HepG2 (cell line): ENCODE measurements around the gene CIAO2B. TPM values are rescaled to one million over a fixed set of nuclear protein-coding genes. Genes with fewer than 3 reads are reported as not detected.

ENCODE experiments used
- BRD4 ChIP-seq: sonication (generic); formaldehyde crosslinking; IDR thresholded peaks from 2 replicates; pipeline ENCODE4 v1.4.0; 2020; ENCODE audit warnings: missing genetic modification reagents
- BRF2 ChIP-seq: sonication (generic); formaldehyde crosslinking; IDR thresholded peaks from 2 replicates; pipeline ENCODE4 v1.8.1; 2022; ENCODE audit warnings: mild to moderate bottlenecking, missing genetic modification reagents
- CTCF ChIP-seq: sonication (generic); formaldehyde crosslinking; IDR thresholded peaks from 2 replicates; pipeline ENCODE4 v1.5.0; 2020; ENCODE audit warnings: mild to moderate bottlenecking, missing genetic modification reagents, moderate library complexity
- FLYWCH1 ChIP-seq: sonication (generic); formaldehyde crosslinking; IDR thresholded peaks from 2 replicates; pipeline ENCODE4 v1.8.1; 2023; ENCODE audit warnings: mild to moderate bottlenecking, missing genetic modification reagents
- GATA4 ChIP-seq: sonication (generic); IDR thresholded peaks from 2 replicates; pipeline ENCODE4 v1.6.1; 2016; ENCODE audit warnings: antibody characterized with exemption, low read depth, borderline replicate concordance
- KAT8 ChIP-seq: IDR thresholded peaks from 2 replicates; pipeline ENCODE4 v1.6.1; 2016; ENCODE audit warnings: missing genetic modification reagents, missing compliant biosample characterization
- KDM5A ChIP-seq: fragments of 200-600 bp; sonication (generic); IDR thresholded peaks from 2 replicates; pipeline ENCODE4 v1.7.0; 2018; ENCODE audit warnings: antibody characterized with exemption, mild to moderate bottlenecking, low read length, borderline replicate concordance
- MAFF ChIP-seq: IDR thresholded peaks from 2 replicates; pipeline ENCODE4 v1.6.1; 2011; ENCODE audit warnings: low read depth, low read length, improper control_type of control experiment
- MTERF4 ChIP-seq: sonication (generic); formaldehyde crosslinking; IDR thresholded peaks from 2 replicates; pipeline ENCODE4 v1.8.0; 2023; ENCODE audit warnings: mild to moderate bottlenecking, missing genetic modification reagents
- MXI1 ChIP-seq: IDR thresholded peaks from 3 replicates; pipeline ENCODE4 v1.6.1; 2012; ENCODE audit warnings: low read depth, low read length, inconsistent platforms, borderline replicate concordance
- PHF21A ChIP-seq: sonication (generic); formaldehyde crosslinking; IDR thresholded peaks from 2 replicates; pipeline ENCODE4 v1.5.0; 2020; ENCODE audit warnings: mild to moderate bottlenecking, missing genetic modification reagents
- RFXANK ChIP-seq: IDR thresholded peaks from 2 replicates; pipeline ENCODE4 v1.6.1; 2016
- SATB2 ChIP-seq: sonication (generic); formaldehyde crosslinking; IDR thresholded peaks from 2 replicates; pipeline ENCODE4 v1.5.0; 2020; ENCODE audit warnings: missing genetic modification reagents
- SETDB1 ChIP-seq: sonication (generic); formaldehyde crosslinking; IDR thresholded peaks from 2 replicates; pipeline ENCODE4 v1.5.1; 2020; ENCODE audit warnings: missing genetic modification reagents, mild to moderate bottlenecking, borderline replicate concordance
- STAT5B ChIP-seq: sonication (generic); formaldehyde crosslinking; IDR thresholded peaks from 2 replicates; pipeline ENCODE4 v1.4.0; 2020; ENCODE audit warnings: missing genetic modification reagents
- TCF12 ChIP-seq, 2 experiments: fragments of 450-650 bp in 1 of 2; sonication (generic) in 1 of 2; formaldehyde crosslinking in 1 of 2; IDR thresholded peaks; 2 replicates each; pipeline versions ENCODE4 v1.6.1 to v1.8.0; 2017 to 2022; ENCODE audit warnings: antibody characterized with exemption in 1 of 2, mild to moderate bottlenecking in 1 of 2, missing genetic modification reagents in 1 of 2, moderate library complexity in 1 of 2
- TIGD3 ChIP-seq: sonication (generic); formaldehyde crosslinking; IDR thresholded peaks from 2 replicates; pipeline ENCODE4 v1.5.1; 2020; ENCODE audit warnings: mild to moderate bottlenecking, missing genetic modification reagents, borderline replicate concordance
- TSC22D2 ChIP-seq: sonication (generic); formaldehyde crosslinking; IDR thresholded peaks from 2 replicates; pipeline ENCODE4 v1.5.1; 2020; ENCODE audit warnings: missing genetic modification reagents, mild to moderate bottlenecking, borderline replicate concordance
- U2AF2 ChIP-seq: fragments of 200-400 bp; formaldehyde crosslinking; IDR thresholded peaks from 2 replicates; pipeline ENCODE4 v1.6.1; 2017; ENCODE audit warnings: low read depth, mild to moderate bottlenecking, low read length
- ZNF143 ChIP-seq: sonication (generic); formaldehyde crosslinking; IDR thresholded peaks from 2 replicates; pipeline ENCODE4 v1.4.0; 2020; ENCODE audit warnings: missing genetic modification reagents
- ZNF225 ChIP-seq: sonication (generic); formaldehyde crosslinking; IDR thresholded peaks from 2 replicates; pipeline ENCODE4 v1.4.0; 2020; ENCODE audit warnings: mild to moderate bottlenecking, missing genetic modification reagents
- ZNF564 ChIP-seq: sonication (generic); formaldehyde crosslinking; IDR thresholded peaks from 2 replicates; pipeline ENCODE4 v1.8.1; 2023; ENCODE audit warnings: mild to moderate bottlenecking, missing genetic modification reagents
- ZNF607 ChIP-seq: sonication (generic); formaldehyde crosslinking; IDR thresholded peaks from 2 replicates; pipeline ENCODE4 v1.5.1; 2020; ENCODE audit warnings: missing genetic modification reagents, mild to moderate bottlenecking, borderline replicate concordance
- ZNF83 ChIP-seq: sonication (generic); formaldehyde crosslinking; IDR thresholded peaks from 2 replicates; pipeline ENCODE4 v1.4.0; 2020; ENCODE audit warnings: missing genetic modification reagents, mild to moderate bottlenecking, borderline replicate concordance
- ZSCAN31 ChIP-seq: sonication (generic); formaldehyde crosslinking; IDR thresholded peaks from 2 replicates; pipeline ENCODE4 v1.5.0; 2020; ENCODE audit warnings: low read depth, mild to moderate bottlenecking, missing genetic modification reagents
- polyA plus RNA-seq, 8 experiments: library from polyadenylated mRNA; depleted of rRNA in 3 of 8; stranded (reverse) in 7 of 8; unstranded in 1 of 8; fragments of >200 nt; fragmentation: Illumina TruSeq in 4 of 8; extraction: Trizol in 4 of 8; gene quantifications; 2 replicates each; pipeline versions ENCODE4 v1.2.1 to v1.2.3, GENCODE V29; 2011 to 2016; ENCODE audit warnings: low read depth in 4 of 8, missing spikeins in 1 of 8, mixed read lengths in 1 of 8; ENCODE audit not compliant: insufficient read depth in 1 of 8
- total RNA-seq, 5 experiments: library from RNA; depleted of rRNA; stranded (reverse); fragments of >200 nt; fragmentation: Illumina TruSeq; extraction: Trizol; gene quantifications; 2 replicates each; pipeline ENCODE4 v1.2.3, GENCODE V29; 2016; ENCODE audit warnings: low read depth in 1 of 5

CIAO2B gene
- total and polyA plus RNA-seq, 2 of the 13 experiments (the other 11 are each of a cell fraction or from before 2014, with no cell fraction given), result 157 to 293 TPM

- peak; percentile 98 for TF ChIP-seq TIGD3 (CRISPR knock-in tag)
- TF ChIP-seq FLYWCH1 (CRISPR knock-in tag), result no peak
- peak; percentile 70 for TF ChIP-seq ZNF143 (CRISPR knock-in tag)
- TF ChIP-seq CTCF (CRISPR knock-in tag), result no peak; the same call in none of the 2 replicates
- TF ChIP-seq STAT5B (CRISPR knock-in tag), result no peak
- TF ChIP-seq BRD4 (CRISPR knock-in tag), result peak; percentile 97; the same call in 1 of the 2 replicates
- TF ChIP-seq TCF12 (IDR thresholded peaks at IDR 0.05), result no peak
- TF ChIP-seq TCF12 (CRISPR knock-in tag; IDR thresholded peaks at IDR 0.05), result no peak
- peak; percentile 95; the same call in 2 of the 3 replicates for TF ChIP-seq MXI1
- TF ChIP-seq ZNF607 (CRISPR knock-in tag), result peak; percentile 77; the same call in 1 of the 2 replicates
- TF ChIP-seq ZNF225 (CRISPR knock-in tag), result peak; percentile 99
- TF ChIP-seq MTERF4 (CRISPR knock-in tag), result peak; percentile 98
- TF ChIP-seq U2AF2, result no peak
- TF ChIP-seq KAT8 (CRISPR knock-in tag), result peak; percentile 97
- peak; percentile 93 for TF ChIP-seq ZNF564
- TF ChIP-seq SETDB1 (CRISPR knock-in tag), result no peak
- 0 out of 2 replicates have a peak, but pooled peaks have one; percentile 65 for TF ChIP-seq ZNF83 (CRISPR knock-in tag)
- no peak for TF ChIP-seq RFXANK (CRISPR knock-in tag)
- peak; percentile 97 for TF ChIP-seq SATB2
- peak; percentile 59; the same call in 1 of the 2 replicates for TF ChIP-seq ZSCAN31 (CRISPR knock-in tag)
- TF ChIP-seq KDM5A, result peak; percentile 93
- TF ChIP-seq BRF2 (CRISPR knock-in tag), result peak; percentile 32; the same call in 1 of the 2 replicates
- peak; percentile 46; the same call in 1 of the 2 replicates for TF ChIP-seq GATA4
- TF ChIP-seq MAFF, result no peak
- peak; percentile 34; the same call in 1 of the 2 replicates for TF ChIP-seq PHF21A (CRISPR knock-in tag)
- TF ChIP-seq TSC22D2 (CRISPR knock-in tag), result peak; percentile 85
Observed at GRCh38 chr16:66934138-66934838, at the start of gene CIAO2B (continued).
